ENCODE measurements around the gene NFS1.
A peak's percentile ranks its signal among the peaks of the same experiment; 100 is the strongest.

The NFS1 gene

GRCh38 chr20:35669221-35669620 lies 29.9 kb downstream of the NFS1 start:
- FAIRE-seq, result no peak

GRCh38 chr20:35665949-35666288 lies 33.2 kb downstream of the NFS1 start:
- no peak for FAIRE-seq

GRCh38 chr20:35664466-35665206 lies 34.5 kb downstream of the NFS1 start, which contains the start of the genes CPNE1 and RBM12:
Gene CPNE1, minus strand, starts transcription at chr20:35664900. Its CDS starts 31,977 bp downstream, at chr20:35632923.
Gene RBM12, minus strand, starts transcription at chr20:35664900. Its CDS starts 9,578 bp downstream, at chr20:35655322.
- peak; percentile 82 for FAIRE-seq

GRCh38 chr20:35663516-35664465 lies 35.4 kb downstream of the NFS1 start:
- FAIRE-seq, result no peak

GRCh38 chr20:35662551-35662950 lies 36.6 kb downstream of the NFS1 start:
- no peak for FAIRE-seq

GRCh38 chr20:35661908-35662307 lies 37.2 kb downstream of the NFS1 start:
- no peak for FAIRE-seq

- FAIRE-seq, result no peak
These were observed 38.1 kb downstream of the NFS1 start for GRCh38 chr20:35661053-35661452.

- no peak for FAIRE-seq
These were observed 38.8 kb downstream of the NFS1 start for GRCh38 chr20:35660122-35660937.

GRCh38 chr20:35657271-35657670 lies 41.9 kb downstream of the NFS1 start:
- no peak for FAIRE-seq

GRCh38 chr20:35654415-35654814 lies 44.7 kb downstream of the NFS1 start:
- no peak for FAIRE-seq

- FAIRE-seq, result no peak
These were observed 45.3 kb downstream of the NFS1 start for GRCh38 chr20:35653893-35654292.

GRCh38 chr20:35653430-35653734 lies 45.8 kb downstream of the NFS1 start:
- FAIRE-seq, result no peak

- no peak for FAIRE-seq
These were observed 46.3 kb downstream of the NFS1 start for GRCh38 chr20:35652641-35653429.

- no peak for FAIRE-seq
These were observed 47.2 kb downstream of the NFS1 start for GRCh38 chr20:35651958-35652357.

- FAIRE-seq, result no peak
These were observed 48.5 kb downstream of the NFS1 start for GRCh38 chr20:35650632-35651031.

GRCh38 chr20:35648836-35649235 lies 50.3 kb downstream of the NFS1 start:
- FAIRE-seq, result no peak

GRCh38 chr20:35644806-35645205 lies 54.3 kb downstream of the NFS1 start:
- FAIRE-seq, result no peak

GRCh38 chr20:35643045-35643444 lies 56.1 kb downstream of the NFS1 start:
- no peak for FAIRE-seq

GRCh38 chr20:35641743-35642142 lies 57.4 kb downstream of the NFS1 start:
- no peak for FAIRE-seq

- FAIRE-seq, result no peak
These were observed 58.4 kb downstream of the NFS1 start for GRCh38 chr20:35640724-35641123.

GRCh38 chr20:35638751-35639150 lies 60.4 kb downstream of the NFS1 start:
- no peak for FAIRE-seq

GRCh38 chr20:35637276-35637675 lies 61.9 kb downstream of the NFS1 start:
- FAIRE-seq, result no peak
